Stimulated activated naive CD4-positive, alpha-beta T cell (primary cell): ENCODE measurements around the gene GP1BA.
A peak's percentile ranks its signal among the peaks of the same experiment; 100 is the strongest.

ENCODE experiments used
- DNase-seq, 6 experiments: peaks; one replicate each; lab custom pipeline; 2025; lab: John Stamatoyannopoulos, UW

GP1BA gene

GRCh38 chr17:4931963-4932362, at the start of gene GP1BA:
Gene GP1BA (plus strand): TSS chr17:4932277. CDS start chr17:4932605, 328 bp downstream.
- DNase-seq, result no peak

- DNase-seq, result no peak
Observed at GRCh38 chr17:4884489-4884888, 47.6 kb upstream of the GP1BA start.

- no peak for DNase-seq
Observed at GRCh38 chr17:4886830-4887229, 45.2 kb upstream of the GP1BA start.

- no peak for DNase-seq
Observed at GRCh38 chr17:4887581-4887980, 44.5 kb upstream of the GP1BA start.

- no peak for DNase-seq
Observed at GRCh38 chr17:4891411-4892410, 40.4 kb upstream of the GP1BA start.

GRCh38 chr17:4892499-4893221, 39.4 kb upstream of the GP1BA start:
- no peak for DNase-seq

- DNase-seq, result no peak
Observed at GRCh38 chr17:4893272-4893671, 38.8 kb upstream of the GP1BA start.

GRCh38 chr17:4893721-4894560, 38.1 kb upstream of the GP1BA start:
- no peak for DNase-seq

GRCh38 chr17:4895121-4895520, 37.0 kb upstream of the GP1BA start:
- no peak for DNase-seq

- no peak for DNase-seq
Observed at GRCh38 chr17:4895657-4896331, 36.3 kb upstream of the GP1BA start.

GRCh38 chr17:4896332-4897197, 35.5 kb upstream of the GP1BA start:
- no peak for DNase-seq

GRCh38 chr17:4897198-4897687, 34.8 kb upstream of the GP1BA start:
- no peak for DNase-seq

- no peak for DNase-seq
Observed at GRCh38 chr17:4897785-4898184, 34.3 kb upstream of the GP1BA start.

GRCh38 chr17:4898351-4898750, 33.7 kb upstream of the GP1BA start:
- peak in 1 of 6 experiments; percentile 11 for DNase-seq

- no peak for DNase-seq
Observed at GRCh38 chr17:4898927-4899326, 33.1 kb upstream of the GP1BA start.

- peak; percentile 87 to 93 (median 91) for DNase-seq
Observed at GRCh38 chr17:4899341-4900230, 32.5 kb upstream of the GP1BA start, which contains the start of gene C17orf107. Gene C17orf107 (plus strand): TSS chr17:4899536. CDS start chr17:4899763, 227 bp downstream.

GRCh38 chr17:4900231-4901107, 31.6 kb upstream of the GP1BA start:
- peak; percentile 42 to 86 (median 70) for DNase-seq

- peak in 2 of 6 experiments; percentile 39 to 66 for DNase-seq
Observed at GRCh38 chr17:4901108-4901647, 30.9 kb upstream of the GP1BA start.
